HEK293 (cell line): ENCODE data around the gene ENGASE.

Experiments used
- BCL11A ChIP-seq: fragments of 450-650 bp; formaldehyde crosslinking; IDR thresholded peaks from 2 replicates; pipeline ENCODE4 v1.5.1; 2016; ENCODE audit warnings: low read depth, missing biosample characterization, missing genetic modification characterization
- EGR2 ChIP-seq: fragments of 450-650 bp; formaldehyde crosslinking; IDR thresholded peaks from 2 replicates; pipeline ENCODE4 v1.5.1; 2016; ENCODE audit warnings: low read depth, missing biosample characterization, missing genetic modification characterization
- GLIS2 ChIP-seq: fragments of 450-650 bp; formaldehyde crosslinking; IDR thresholded peaks from 2 replicates; pipeline ENCODE4 v1.5.1; 2016; ENCODE audit warnings: missing biosample characterization, missing genetic modification characterization
- HIC1 ChIP-seq: fragments of 450-650 bp; formaldehyde crosslinking; IDR thresholded peaks from 2 replicates; pipeline ENCODE4 v1.5.1; 2016; ENCODE audit warnings: missing biosample characterization, missing genetic modification characterization
- IKZF3 ChIP-seq: fragments of 450-650 bp; IDR thresholded peaks from 2 replicates; pipeline ENCODE4 v1.5.0; 2018; ENCODE audit warnings: missing biosample characterization, mild to moderate bottlenecking, missing genetic modification characterization, moderate library complexity
- KLF8 ChIP-seq: fragments of 450-650 bp; formaldehyde crosslinking; IDR thresholded peaks from 2 replicates; pipeline ENCODE4 v1.5.1; 2016; ENCODE audit warnings: missing biosample characterization, missing genetic modification characterization
- MEIS1 ChIP-seq: sonication (generic); formaldehyde crosslinking; IDR thresholded peaks from 2 replicates; pipeline ENCODE4 v1.8.1; 2022; ENCODE audit warnings: missing genetic modification reagents, mild to moderate bottlenecking, borderline replicate concordance
- MZF1 ChIP-seq: fragments of 450-650 bp; formaldehyde crosslinking; IDR thresholded peaks from 2 replicates; pipeline ENCODE4 v1.5.1; 2017; ENCODE audit warnings: missing biosample characterization, missing genetic modification characterization, borderline replicate concordance
- OVOL3 ChIP-seq: fragments of 450-650 bp; formaldehyde crosslinking; IDR thresholded peaks from 2 replicates; pipeline ENCODE4 v1.5.1; 2016; ENCODE audit warnings: missing biosample characterization, missing genetic modification characterization
- RBAK ChIP-seq: fragments of 450-650 bp; formaldehyde crosslinking; IDR thresholded peaks from 2 replicates; pipeline ENCODE4 v1.5.1; 2016; ENCODE audit warnings: missing biosample characterization, missing genetic modification characterization
- SP2 ChIP-seq: fragments of 450-650 bp; formaldehyde crosslinking; IDR thresholded peaks from 2 replicates; pipeline ENCODE4 v1.5.1; 2016; ENCODE audit warnings: missing biosample characterization, missing genetic modification characterization
- TSHZ1 ChIP-seq: fragments of 450-650 bp; formaldehyde crosslinking; IDR thresholded peaks from 2 replicates; pipeline ENCODE4 v1.5.1; 2016; ENCODE audit warnings: missing biosample characterization, missing genetic modification characterization, borderline replicate concordance
- WT1 ChIP-seq: fragments of 450-650 bp; formaldehyde crosslinking; IDR thresholded peaks from 2 replicates; pipeline ENCODE4 v1.5.1; 2016; ENCODE audit warnings: missing biosample characterization, missing genetic modification characterization
- ZBTB17 ChIP-seq: fragments of 450-650 bp; formaldehyde crosslinking; IDR thresholded peaks from 2 replicates; pipeline ENCODE4 v1.5.1; 2016; ENCODE audit warnings: missing biosample characterization, missing genetic modification characterization
- ZBTB48 ChIP-seq: fragments of 450-650 bp; formaldehyde crosslinking; IDR thresholded peaks from 2 replicates; pipeline ENCODE4 v1.5.1; 2016; ENCODE audit warnings: missing biosample characterization, missing genetic modification characterization
- ZBTB6 ChIP-seq: fragments of 450-650 bp; formaldehyde crosslinking; IDR thresholded peaks from 2 replicates; pipeline ENCODE4 v1.5.1; 2017; ENCODE audit warnings: missing biosample characterization, missing genetic modification characterization
- ZEB2 ChIP-seq: fragments of 450-650 bp; formaldehyde crosslinking; IDR thresholded peaks from 2 replicates; pipeline ENCODE4 v1.5.1; 2016; ENCODE audit warnings: missing biosample characterization, missing genetic modification characterization
- ZFP37 ChIP-seq: fragments of 450-650 bp; formaldehyde crosslinking; IDR thresholded peaks from 2 replicates; pipeline ENCODE4 v1.5.1; 2016; ENCODE audit warnings: missing biosample characterization, missing genetic modification characterization
- ZNF146 ChIP-seq: fragments of 450-650 bp; formaldehyde crosslinking; IDR thresholded peaks from 2 replicates; pipeline ENCODE4 v1.5.1; 2016; ENCODE audit warnings: missing biosample characterization, missing genetic modification characterization
- ZNF221 ChIP-seq: fragments of 450-650 bp; formaldehyde crosslinking; IDR thresholded peaks from 2 replicates; pipeline ENCODE4 v1.5.1; 2017; ENCODE audit warnings: missing biosample characterization, missing genetic modification characterization, borderline replicate concordance
- ZNF266 ChIP-seq: fragments of 450-650 bp; formaldehyde crosslinking; IDR thresholded peaks from 2 replicates; pipeline ENCODE4 v1.5.1; 2016; ENCODE audit warnings: missing biosample characterization, missing genetic modification characterization, low read depth
- ZNF335 ChIP-seq: fragments of 450-650 bp; formaldehyde crosslinking; conservative IDR thresholded peaks from 2 replicates; pipeline ENCODE4 v1.5.1; 2016; ENCODE audit warnings: missing biosample characterization, missing genetic modification characterization
- ZNF394 ChIP-seq: fragments of 450-650 bp; formaldehyde crosslinking; IDR thresholded peaks from 2 replicates; pipeline ENCODE4 v1.5.1; 2016; ENCODE audit warnings: missing biosample characterization, missing genetic modification characterization, mild to moderate bottlenecking, moderate library complexity, borderline replicate concordance
- ZNF423 ChIP-seq: fragments of 450-650 bp; formaldehyde crosslinking; IDR thresholded peaks from 2 replicates; pipeline ENCODE4 v1.5.1; 2016; ENCODE audit warnings: missing biosample characterization, missing genetic modification characterization
- ZNF426 ChIP-seq: fragments of 450-650 bp; formaldehyde crosslinking; IDR thresholded peaks from 2 replicates; pipeline ENCODE4 v1.5.1; 2017; ENCODE audit warnings: missing biosample characterization, missing genetic modification characterization, mild to moderate bottlenecking, inconsistent platforms, moderate library complexity
- ZNF521 ChIP-seq: fragments of 450-650 bp; formaldehyde crosslinking; IDR thresholded peaks from 2 replicates; pipeline ENCODE4 v1.5.1; 2017; ENCODE audit warnings: missing biosample characterization, mild to moderate bottlenecking, missing genetic modification characterization
- ZNF529 ChIP-seq: fragments of 450-650 bp; formaldehyde crosslinking; IDR thresholded peaks from 2 replicates; pipeline ENCODE4 v1.5.1; 2017; ENCODE audit warnings: missing genetic modification characterization, missing biosample characterization; ENCODE audit not compliant: insufficient replicate concordance
- ZNF549 ChIP-seq: fragments of 450-650 bp; IDR thresholded peaks from 2 replicates; pipeline ENCODE4 v1.5.1; 2018; ENCODE audit warnings: missing biosample characterization, missing genetic modification characterization, mild to moderate bottlenecking, inconsistent platforms, moderate library complexity
- ZNF654 ChIP-seq: fragments of 450-650 bp; formaldehyde crosslinking; IDR thresholded peaks from 2 replicates; pipeline ENCODE4 v1.5.1; 2016; ENCODE audit warnings: low read depth, missing biosample characterization, missing genetic modification characterization
- ZNF660 ChIP-seq: fragments of 450-650 bp; IDR thresholded peaks from 2 replicates; pipeline ENCODE4 v1.5.1; 2018; ENCODE audit warnings: missing biosample characterization, mild to moderate bottlenecking, missing genetic modification characterization
- ZSCAN5A ChIP-seq: fragments of 450-650 bp; formaldehyde crosslinking; IDR thresholded peaks from 2 replicates; pipeline ENCODE4 v1.5.1; 2016; ENCODE audit warnings: missing biosample characterization, missing genetic modification characterization

Gene ENGASE

GRCh38 chr17:79087428-79088143, 13.0 kb downstream of the ENGASE start (continued):
- TF ChIP-seq ZBTB6 (tag by site-specific recombination) = peak; percentile 50
- TF ChIP-seq ZNF549 (tag by site-specific recombination) = no peak
- TF ChIP-seq TSHZ1 (tag by site-specific recombination) = no peak
- TF ChIP-seq OVOL3 (tag by site-specific recombination) = no peak
- TF ChIP-seq EGR2 = no peak
- TF ChIP-seq ZNF654 (tag by site-specific recombination) = peak; percentile 74
- peak; percentile 61 for TF ChIP-seq ZBTB17
- TF ChIP-seq ZFP37 (tag by site-specific recombination) = 0 out of 2 replicates have a peak, but pooled peaks have one; percentile 40
- TF ChIP-seq ZNF266 (tag by site-specific recombination) = no peak
- TF ChIP-seq SP2 (tag by site-specific recombination) = no peak
- no peak for TF ChIP-seq ZEB2
- TF ChIP-seq ZNF521 (tag by site-specific recombination) = no peak
- TF ChIP-seq ZSCAN5A (tag by site-specific recombination) = no peak
- no peak for TF ChIP-seq ZNF335 (tag by site-specific recombination)
- TF ChIP-seq ZNF529 (tag by site-specific recombination) = no peak
- no peak; the same call in 1 of the 2 replicates for TF ChIP-seq HIC1 (tag by site-specific recombination)
- TF ChIP-seq ZNF146 (tag by site-specific recombination) = no peak
- no peak for TF ChIP-seq WT1 (tag by site-specific recombination)
- TF ChIP-seq ZNF426 (tag by site-specific recombination) = no peak
- TF ChIP-seq MZF1 (tag by site-specific recombination) = no peak
- TF ChIP-seq ZBTB48 (tag by site-specific recombination) = 0 out of 2 replicates have a peak, but pooled peaks have one; percentile 17
- 0 out of 2 replicates have a peak, but pooled peaks have one; percentile 50 for TF ChIP-seq IKZF3
- no peak for TF ChIP-seq BCL11A (tag by site-specific recombination)
- peak; percentile 62; the same call in 1 of the 2 replicates for TF ChIP-seq GLIS2 (tag by site-specific recombination)
- no peak for TF ChIP-seq ZNF221 (tag by site-specific recombination)
- TF ChIP-seq ZNF660 (tag by site-specific recombination) = 0 out of 2 replicates have a peak, but pooled peaks have one; percentile 15
- 0 out of 2 replicates have a peak, but pooled peaks have one; percentile 26 for TF ChIP-seq KLF8
- no peak for TF ChIP-seq MEIS1 (CRISPR knock-in tag)
- TF ChIP-seq ZNF394 (tag by site-specific recombination) = 0 out of 2 replicates have a peak, but pooled peaks have one; percentile 12
- TF ChIP-seq RBAK (tag by site-specific recombination) = no peak
- TF ChIP-seq ZNF423 = no peak
